Upper lobe of left lung (tissue), 4 donors: ENCODE results near the gene SEPTIN2.
"Not testable (repeated sequence)": the region's sequence is repeated elsewhere in the genome, so short reads cannot be mapped to it uniquely, and the experiment has no call there.

ENCODE experiments used
- CTCF ChIP-seq, 6 experiments: fragments of 450-650 bp in 4 of 6; fragments of 200-600 bp in 2 of 6; sonication (generic) in 2 of 6; IDR thresholded peaks; one replicate each; pipeline ENCODE4 v1.5.1; 2016 to 2019; ENCODE audit warnings: antibody characterized with exemption in 6 of 6
- POLR2A ChIP-seq, 4 donors: fragments of 450-650 bp; IDR thresholded peaks; one replicate each; pipeline ENCODE4 v1.5.1; 2016 to 2017; ENCODE audit warnings: antibody characterized with exemption in 4 of 4, mild to moderate bottlenecking in 2 of 4

GRCh38 chr2:241318830-241319229 is 3.1 kb downstream of the SEPTIN2 start:
- not testable (repeated sequence) for TF ChIP-seq CTCF, POLR2A (IDR thresholded peaks at IDR 0.05)
